ENCODE results near the gene TRIM9. TPM values are rescaled to one million over a fixed set of nuclear protein-coding genes. Genes with fewer than 3 reads are reported as not detected.

Gene TRIM9
- total RNA-seq, 4 donors from 2014 or later, result 0.26 to 3.0 (median 0.87) TPM

DNA sequence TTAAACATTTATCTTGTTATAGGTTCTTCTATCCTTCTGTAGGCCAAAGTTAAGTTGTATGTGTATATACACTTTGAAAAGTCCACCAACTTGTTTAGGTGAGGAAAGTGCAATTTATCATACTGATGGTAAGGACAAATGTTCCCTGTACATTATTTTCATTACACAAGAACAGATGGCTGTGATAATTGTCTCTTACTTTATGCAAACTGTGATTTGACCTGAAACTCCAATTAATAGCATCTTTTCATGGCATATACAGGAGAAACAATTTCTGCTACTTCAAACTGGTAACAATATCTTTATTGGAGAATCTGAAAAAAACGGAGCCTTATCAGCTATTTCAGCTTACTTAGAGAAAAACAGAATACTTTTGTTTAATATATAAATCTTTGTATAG is 5.6 kb downstream of the TRIM9 start:
- no peak overlapping the region for H3K27ac ChIP-seq
- no peak overlapping the region for H3K4me3 ChIP-seq
- no peak for TF ChIP-seq POLR2A (IDR thresholded peaks at IDR 0.05)
- TF ChIP-seq, protein P1, sequence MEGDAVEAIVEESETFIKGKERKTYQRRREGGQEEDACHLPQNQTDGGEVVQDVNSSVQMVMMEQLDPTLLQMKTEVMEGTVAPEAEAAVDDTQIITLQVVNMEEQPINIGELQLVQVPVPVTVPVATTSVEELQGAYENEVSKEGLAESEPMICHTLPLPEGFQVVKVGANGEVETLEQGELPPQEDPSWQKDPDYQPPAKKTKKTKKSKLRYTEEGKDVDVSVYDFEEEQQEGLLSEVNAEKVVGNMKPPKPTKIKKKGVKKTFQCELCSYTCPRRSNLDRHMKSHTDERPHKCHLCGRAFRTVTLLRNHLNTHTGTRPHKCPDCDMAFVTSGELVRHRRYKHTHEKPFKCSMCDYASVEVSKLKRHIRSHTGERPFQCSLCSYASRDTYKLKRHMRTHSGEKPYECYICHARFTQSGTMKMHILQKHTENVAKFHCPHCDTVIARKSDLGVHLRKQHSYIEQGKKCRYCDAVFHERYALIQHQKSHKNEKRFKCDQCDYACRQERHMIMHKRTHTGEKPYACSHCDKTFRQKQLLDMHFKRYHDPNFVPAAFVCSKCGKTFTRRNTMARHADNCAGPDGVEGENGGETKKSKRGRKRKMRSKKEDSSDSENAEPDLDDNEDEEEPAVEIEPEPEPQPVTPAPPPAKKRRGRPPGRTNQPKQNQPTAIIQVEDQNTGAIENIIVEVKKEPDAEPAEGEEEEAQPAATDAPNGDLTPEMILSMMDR (IDR thresholded peaks at IDR 0.05 in 4 of 5, conservative IDR thresholded peaks at IDR 0.05 in 1 of 5), result no peak
- no peaks in the 10 kb centered on the region for H3K9me3 ChIP-seq
- H3K4me1 ChIP-seq, result peaks cover 10 to 12% of the 10 kb centered on the region in 2 donors
- ATAC-seq (no peak), DNase-seq (no peak)
- no peaks in the 10 kb centered on the region for H3K36me3 ChIP-seq
- in situ Hi-C loops (cut with MboI; ENCODE audit: low sequenced_read_pairs in 4 of 4) (no loop called here), intact Hi-C loops (cut with DNase I; ENCODE audit: low total_unique reads) (no loop called here)
- H3K27me3 ChIP-seq, result peaks cover 14 to 21% (median 20%) of the 10 kb centered on the region in 3 donors

DNA sequence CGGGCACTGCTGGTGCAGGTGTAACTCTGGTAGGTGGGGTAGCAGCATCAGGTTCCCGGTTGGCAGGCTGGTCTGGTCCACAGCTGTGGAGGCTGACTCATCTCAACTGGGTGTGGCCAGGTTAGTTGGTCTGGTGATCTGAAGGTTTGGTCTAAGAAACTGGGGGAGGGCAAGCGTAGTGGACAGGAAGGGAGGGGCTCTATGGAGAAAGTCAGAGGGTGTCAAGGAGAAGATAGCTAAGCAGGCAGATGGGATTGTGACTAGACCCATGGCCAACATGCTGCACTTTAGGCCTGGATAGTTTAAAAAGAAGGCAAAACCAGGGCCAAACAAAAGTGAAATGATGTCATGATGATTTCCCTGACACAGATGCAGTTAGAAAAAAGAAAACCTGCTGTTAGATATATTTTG is 7.9 kb downstream of the TRIM9 start:
- no peak for TF ChIP-seq POLR2A (IDR thresholded peaks at IDR 0.05)
- TF ChIP-seq, protein P1 (IDR thresholded peaks at IDR 0.05 in 4 of 5, conservative IDR thresholded peaks at IDR 0.05 in 1 of 5), result no peak
- Histone ChIP-seq H3K27me3 (peaks cover 0 to 1% (median 0%) of the 10 kb centered on the region in 3 donors), H3K36me3 (no peaks in the 10 kb centered on the region), H3K4me1 (no peaks in the 10 kb centered on the region), H3K4me3 (no peak overlapping the region), H3K9me3 (no peaks in the 10 kb centered on the region), H3K27ac (no peak overlapping the region)
- peak in 1 of 2 donors; percentile 24 for DNase-seq
- ATAC-seq, result no peak
- intact Hi-C loops (cut with DNase I; ENCODE audit: low total_unique reads) (no loop called here), in situ Hi-C loops (cut with MboI; ENCODE audit: low sequenced_read_pairs in 4 of 4) (no loop called here)

DNA sequence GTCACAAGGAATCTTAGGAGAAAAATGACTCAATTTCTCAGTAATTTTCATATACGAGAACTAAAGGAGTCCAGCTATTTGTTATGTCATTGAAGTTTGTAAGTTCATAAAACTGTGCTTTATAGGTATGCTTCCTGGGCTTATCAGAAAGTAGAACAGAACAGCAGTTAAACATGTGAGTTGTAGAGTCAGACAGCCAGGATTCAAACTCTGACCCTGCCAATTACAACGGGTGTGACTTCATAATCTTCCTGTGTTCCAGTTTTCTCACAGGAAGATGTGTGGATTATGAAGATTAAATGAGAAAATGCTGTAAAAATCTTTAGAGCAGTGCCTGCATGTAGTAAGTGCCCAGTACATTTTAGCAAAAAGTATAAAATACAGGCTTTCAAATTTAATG is 8.9 kb downstream of the TRIM9 start:
- TF ChIP-seq, protein P1 (IDR thresholded peaks at IDR 0.05 in 4 of 5, conservative IDR thresholded peaks at IDR 0.05 in 1 of 5), result no peak
- TF ChIP-seq POLR2A (IDR thresholded peaks at IDR 0.05), result no peak
- in situ Hi-C loops (cut with MboI; ENCODE audit: low sequenced_read_pairs in 4 of 4), result no loop called here
- intact Hi-C loops (cut with DNase I; ENCODE audit: low total_unique reads), result no loop called here
- H3K4me3 ChIP-seq, result no peak overlapping the region
- H3K4me1 ChIP-seq, result no peaks in the 10 kb centered on the region
- ATAC-seq (no peak), DNase-seq (no peak)
- H3K27ac ChIP-seq, result no peak overlapping the region
- H3K36me3 ChIP-seq, result no peaks in the 10 kb centered on the region
- no peaks in the 10 kb centered on the region for H3K27me3 ChIP-seq
- H3K9me3 ChIP-seq, result no peaks in the 10 kb centered on the region

DNA sequence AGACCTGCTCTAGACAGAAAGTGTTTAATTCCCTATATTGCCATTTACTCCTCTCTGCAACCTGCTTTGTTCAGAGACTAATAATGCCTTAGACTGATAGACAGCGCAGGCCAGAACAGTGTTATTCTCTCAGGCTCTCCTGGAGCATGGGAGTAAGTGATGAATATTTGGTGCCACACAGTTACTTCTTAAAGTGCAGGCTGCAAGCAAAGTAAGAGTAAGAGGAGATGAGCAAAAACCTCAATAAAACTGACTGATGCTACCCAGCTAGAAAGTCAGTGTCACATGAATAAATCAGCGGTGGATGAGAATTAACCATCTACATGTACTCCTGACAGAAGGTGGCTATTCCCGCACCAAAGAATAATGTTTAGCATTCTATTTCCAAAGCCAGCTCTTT is 9.9 kb downstream of the TRIM9 start:
- H3K9me3 ChIP-seq, result no peaks in the 10 kb centered on the region
- H3K27me3 ChIP-seq, result no peaks in the 10 kb centered on the region
- no peaks in the 10 kb centered on the region for H3K4me1 ChIP-seq
- intact Hi-C loops (cut with DNase I; ENCODE audit: low total_unique reads) (no loop called here), in situ Hi-C loops (cut with MboI; ENCODE audit: low sequenced_read_pairs in 4 of 4) (no loop called here)
- ATAC-seq (no peak), DNase-seq (no peak)
- H3K36me3 ChIP-seq, result no peaks in the 10 kb centered on the region
- no peak overlapping the region for H3K27ac ChIP-seq
- TF ChIP-seq, protein P1 (IDR thresholded peaks at IDR 0.05 in 4 of 5, conservative IDR thresholded peaks at IDR 0.05 in 1 of 5), result no peak
- no peak for TF ChIP-seq POLR2A (IDR thresholded peaks at IDR 0.05)
- no peak overlapping the region for H3K4me3 ChIP-seq

DNA sequence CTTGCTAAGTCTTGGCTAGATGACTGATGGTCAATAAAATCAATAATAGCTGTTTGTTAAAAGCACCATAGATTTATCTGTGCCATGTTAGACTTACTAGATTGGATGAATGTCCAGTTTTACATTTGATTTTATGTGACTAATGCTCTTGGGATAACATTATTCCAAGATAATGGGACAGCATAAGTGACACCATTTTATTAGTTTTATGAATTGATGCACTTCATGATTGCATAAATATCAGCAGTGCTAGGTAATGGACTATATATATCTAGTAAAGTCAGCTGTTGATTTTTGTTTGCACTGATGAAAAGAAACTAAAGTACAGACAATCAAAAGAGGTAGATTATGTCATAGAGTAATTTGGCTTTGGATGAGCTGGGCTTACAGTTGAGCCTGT is 10.4 kb downstream of the TRIM9 start:
- Histone ChIP-seq H3K4me3 (no peak overlapping the region), H3K27me3 (no peaks in the 10 kb centered on the region)
- in situ Hi-C loops (cut with MboI; ENCODE audit: low sequenced_read_pairs in 4 of 4), result no loop called here

More for the DNA sequence above, 10.4 kb downstream of the TRIM9 start:
- H3K27ac ChIP-seq, result no peak overlapping the region
- peaks cover 0 to 2% of the 10 kb centered on the region in 2 donors for H3K4me1 ChIP-seq
- TF ChIP-seq, protein P1 (IDR thresholded peaks at IDR 0.05 in 4 of 5, conservative IDR thresholded peaks at IDR 0.05 in 1 of 5), result no peak
- TF ChIP-seq POLR2A (IDR thresholded peaks at IDR 0.05), result no peak
- intact Hi-C loops (cut with DNase I; ENCODE audit: low total_unique reads), result no loop called here
- no peaks in the 10 kb centered on the region for H3K36me3 ChIP-seq
- H3K9me3 ChIP-seq, result no peaks in the 10 kb centered on the region
- DNase-seq (no peak), ATAC-seq (no peak)

Measured in gastrocnemius medialis (tissue), 4 donors.